GM12875 (cell line): ENCODE measurements around the gene MAST4.

ENCODE experiments used
- H3K4me3 ChIP-seq: one replicate; pipeline ENCODE4 v1.5.1; 2011; ENCODE audit warnings: low read depth, low read length, control low read depth
- CTCF ChIP-seq: IDR thresholded peaks from 2 replicates; pipeline ENCODE4 v1.5.1; 2011; ENCODE audit warnings: low read depth, mild to moderate bottlenecking, control low read depth, inconsistent platforms, low read length, moderate library complexity, borderline replicate concordance; ENCODE audit not compliant: insufficient read depth

Gene MAST4

GRCh38 chr5:66653325-66653724, 57.1 kb downstream of the MAST4 start:
- no peak for TF ChIP-seq CTCF
- H3K4me3 ChIP-seq, result no peak overlapping the region

GRCh38 chr5:66655395-66656324, 59.5 kb downstream of the MAST4 start:
- TF ChIP-seq CTCF, result no peak
- H3K4me3 ChIP-seq, result no peak overlapping the region

- TF ChIP-seq CTCF, result no peak
Observed at GRCh38 chr5:66658516-66658915, 62.3 kb downstream of the MAST4 start.

GRCh38 chr5:66659780-66660179, 63.6 kb downstream of the MAST4 start:
- TF ChIP-seq CTCF, result no peak

More at GRCh38 chr5:66658516-66658915, 62.3 kb downstream of the MAST4 start:
- no peak overlapping the region for H3K4me3 ChIP-seq

GRCh38 chr5:66660396-66660795, 64.2 kb downstream of the MAST4 start:
- TF ChIP-seq CTCF, result no peak
- no peak overlapping the region for H3K4me3 ChIP-seq

More at GRCh38 chr5:66659780-66660179, 63.6 kb downstream of the MAST4 start:
- no peak overlapping the region for H3K4me3 ChIP-seq

GRCh38 chr5:66661149-66661548, 65.0 kb downstream of the MAST4 start:
- no peak for TF ChIP-seq CTCF
- H3K4me3 ChIP-seq, result no peak overlapping the region

- TF ChIP-seq CTCF, result no peak
- no peak overlapping the region for H3K4me3 ChIP-seq
Observed at GRCh38 chr5:66666778-66667177, 70.6 kb downstream of the MAST4 start.
